ENCODE results near the gene RSPH1. TPM values are rescaled to one million over a fixed set of nuclear protein-coding genes. Genes with fewer than 3 reads are reported as not detected.

RSPH1 gene
- total RNA-seq, 2 experiments from 2014 or later: 0.34 to 0.38 TPM

- ChIA-PET POLR2A (interaction anchor here (2.4 kb wide), 1 partner anchor 41 kb away, joined by 11 read pairs; the partner anchor contains the start of gene UBASH3A), CTCF (interaction anchor here (1.0 kb wide), 1 partner anchor 106 kb away, joined by 3 read pairs; no protein-coding TSS in a partner anchor)
- Histone ChIP-seq H3K27me3 (ENCODE audit: control insufficient read depth in 1 of 2, insufficient read depth in 2 of 2, low read length in 2 of 2) (no peaks in the 10 kb centered on the region), H3K4me3 (ENCODE audit: low read length) (no peak overlapping the region), H3K27ac (ENCODE audit: low read depth in 1 of 2, low read length in 2 of 2) (no peak overlapping the region), H3K4me1 (ENCODE audit: insufficient read depth, low read length) (peaks cover 15% of the 10 kb centered on the region), H3K9me3 (ENCODE audit: control insufficient read depth in 1 of 2, insufficient read depth in 1 of 2, low read length in 2 of 2) (no peaks in the 10 kb centered on the region), H3K36me3 (ENCODE audit: insufficient read depth, low read length) (peaks cover 82% of the 10 kb centered on the region)
- no peaks in the 10 kb centered on the region for H3K27me3 Mint-ChIP-seq
- peaks cover 41% of the 10 kb centered on the region for H3K4me1 Mint-ChIP-seq (ENCODE audit: low read depth)
- DNase-seq (no peak), ATAC-seq (ENCODE audit: poor library complexity) (no peak)
- no peak overlapping the region for H3K4me3 Mint-ChIP-seq
- peak overlapping the region; percentile 30 for H3K27ac Mint-ChIP-seq
- TF ChIP-seq, protein P1, sequence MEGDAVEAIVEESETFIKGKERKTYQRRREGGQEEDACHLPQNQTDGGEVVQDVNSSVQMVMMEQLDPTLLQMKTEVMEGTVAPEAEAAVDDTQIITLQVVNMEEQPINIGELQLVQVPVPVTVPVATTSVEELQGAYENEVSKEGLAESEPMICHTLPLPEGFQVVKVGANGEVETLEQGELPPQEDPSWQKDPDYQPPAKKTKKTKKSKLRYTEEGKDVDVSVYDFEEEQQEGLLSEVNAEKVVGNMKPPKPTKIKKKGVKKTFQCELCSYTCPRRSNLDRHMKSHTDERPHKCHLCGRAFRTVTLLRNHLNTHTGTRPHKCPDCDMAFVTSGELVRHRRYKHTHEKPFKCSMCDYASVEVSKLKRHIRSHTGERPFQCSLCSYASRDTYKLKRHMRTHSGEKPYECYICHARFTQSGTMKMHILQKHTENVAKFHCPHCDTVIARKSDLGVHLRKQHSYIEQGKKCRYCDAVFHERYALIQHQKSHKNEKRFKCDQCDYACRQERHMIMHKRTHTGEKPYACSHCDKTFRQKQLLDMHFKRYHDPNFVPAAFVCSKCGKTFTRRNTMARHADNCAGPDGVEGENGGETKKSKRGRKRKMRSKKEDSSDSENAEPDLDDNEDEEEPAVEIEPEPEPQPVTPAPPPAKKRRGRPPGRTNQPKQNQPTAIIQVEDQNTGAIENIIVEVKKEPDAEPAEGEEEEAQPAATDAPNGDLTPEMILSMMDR (IDR thresholded peaks at IDR 0.05): no peak
- peaks cover 94% of the 10 kb centered on the region for H3K36me3 Mint-ChIP-seq (ENCODE audit: low read depth)
- intact Hi-C loops (cut with DNase I, micrococcal nuclease): no loop called here
- H3K9me3 Mint-ChIP-seq: no peaks in the 10 kb centered on the region
These were observed 51.9 kb downstream of the RSPH1 start for GRCh38 chr21:42443876-42444744.

- ATAC-seq (ENCODE audit: poor library complexity): no peak
- TF ChIP-seq, protein P1 (IDR thresholded peaks at IDR 0.05): no peak
- DNase-seq: no peak
- Histone ChIP-seq H3K4me1 (ENCODE audit: insufficient read depth, low read length) (peaks cover 16% of the 10 kb centered on the region), H3K27me3 (ENCODE audit: control insufficient read depth in 1 of 2, insufficient read depth in 2 of 2, low read length in 2 of 2) (no peaks in the 10 kb centered on the region), H3K36me3 (ENCODE audit: insufficient read depth, low read length) (peaks cover 84% of the 10 kb centered on the region), H3K27ac (ENCODE audit: low read depth in 1 of 2, low read length in 2 of 2) (no peak overlapping the region), H3K4me3 (ENCODE audit: low read length) (no peak overlapping the region), H3K9me3 (ENCODE audit: control insufficient read depth in 1 of 2, insufficient read depth in 1 of 2, low read length in 2 of 2) (no peaks in the 10 kb centered on the region)
- H3K27me3 Mint-ChIP-seq: no peaks in the 10 kb centered on the region
- H3K9me3 Mint-ChIP-seq: no peaks in the 10 kb centered on the region
- intact Hi-C loops (cut with DNase I, micrococcal nuclease): no loop called here
- CTCF ChIA-PET: no interaction called here
- H3K4me1 Mint-ChIP-seq (ENCODE audit: low read depth): peaks cover 39% of the 10 kb centered on the region
- H3K36me3 Mint-ChIP-seq (ENCODE audit: low read depth): peaks cover 99% of the 10 kb centered on the region
- POLR2A ChIA-PET: no interaction called here
- peak overlapping the region; percentile 30 for H3K27ac Mint-ChIP-seq
- H3K4me3 Mint-ChIP-seq: no peak overlapping the region
These were observed 52.7 kb downstream of the RSPH1 start for GRCh38 chr21:42443181-42443785.

GRCh38 chr21:42441963-42442362, 54.1 kb downstream of the RSPH1 start:
- CTCF ChIA-PET: no interaction called here
- H3K27me3 Mint-ChIP-seq: no peaks in the 10 kb centered on the region
- H3K4me1 Mint-ChIP-seq (ENCODE audit: low read depth): peaks cover 38% of the 10 kb centered on the region
- H3K9me3 Mint-ChIP-seq: no peaks in the 10 kb centered on the region
- H3K36me3 ChIP-seq (ENCODE audit: insufficient read depth, low read length): peaks cover 84% of the 10 kb centered on the region
- ATAC-seq (ENCODE audit: poor library complexity) (no peak), DNase-seq (no peak)
- no peak overlapping the region for H3K27ac ChIP-seq (ENCODE audit: low read depth in 1 of 2, low read length in 2 of 2)
- peaks cover 99% of the 10 kb centered on the region for H3K36me3 Mint-ChIP-seq (ENCODE audit: low read depth)
- peak overlapping the region; percentile 63 for H3K27ac Mint-ChIP-seq
- H3K4me3 ChIP-seq (ENCODE audit: low read length): no peak overlapping the region
- no peaks in the 10 kb centered on the region for H3K27me3 ChIP-seq (ENCODE audit: control insufficient read depth in 1 of 2, insufficient read depth in 2 of 2, low read length in 2 of 2)
- TF ChIP-seq, protein P1 (IDR thresholded peaks at IDR 0.05): no peak
- POLR2A ChIA-PET: interaction anchor here (1.2 to 1.9 kb wide), 3 partner anchors 17 to 49 kb away, joined by 3 to 6 read pairs (median 4); no protein-coding TSS in a partner anchor
- H3K4me3 Mint-ChIP-seq: no peak overlapping the region
- H3K4me1 ChIP-seq (ENCODE audit: insufficient read depth, low read length): peaks cover 19% of the 10 kb centered on the region
- intact Hi-C loops (cut with DNase I, micrococcal nuclease): no loop called here
- H3K9me3 ChIP-seq (ENCODE audit: control insufficient read depth in 1 of 2, insufficient read depth in 1 of 2, low read length in 2 of 2): no peaks in the 10 kb centered on the region

Data from CD4-positive, alpha-beta T cell (primary cell).